ENCODE data around the gene SCTR.

The SCTR gene

DNA sequence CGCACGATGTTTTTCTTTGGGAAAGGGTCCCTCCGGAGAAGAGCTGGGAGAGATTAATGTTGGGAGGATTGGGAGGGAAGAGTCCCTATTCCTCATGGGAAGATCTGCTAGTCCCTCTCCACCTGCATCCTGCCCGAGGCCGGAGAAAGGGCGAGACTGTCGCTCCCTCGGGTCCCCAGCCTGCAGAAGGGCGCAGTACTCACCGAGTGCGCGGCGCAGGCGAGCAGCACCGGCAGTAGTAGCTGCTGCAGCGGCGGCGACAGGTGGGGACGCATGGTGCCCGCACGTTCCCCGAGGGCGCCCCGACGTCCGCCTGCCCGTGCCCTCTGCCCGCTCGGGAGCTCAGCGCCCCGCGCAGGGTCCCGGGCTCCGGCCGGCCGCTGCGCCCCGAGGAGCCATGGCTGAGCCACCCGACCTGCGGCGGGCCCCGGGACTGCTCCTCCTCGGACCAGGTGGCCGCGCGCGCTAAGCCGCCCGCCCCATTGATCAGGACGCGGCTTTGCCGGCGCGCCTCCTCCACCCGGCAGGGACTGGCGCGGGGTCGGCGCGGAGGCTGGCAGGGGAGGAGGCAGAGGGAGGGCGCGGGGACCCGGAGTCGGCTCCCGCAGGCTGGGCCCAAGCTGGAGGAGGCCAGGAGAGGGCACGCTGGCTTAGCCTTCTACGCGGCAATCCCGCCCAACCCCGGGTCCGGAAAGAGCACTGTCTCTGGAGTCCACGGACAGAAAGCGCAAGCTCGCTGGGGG is at the start of gene SCTR:
SCTR (minus strand) TSS at position 532 of the 743 bp plus-strand sequence; CDS start at position 275, 257 bp downstream.
- no peak for DNase-seq (ENCODE audit: low read depth in 2 of 2)

- no peak for DNase-seq (ENCODE audit: low read depth in 2 of 2)
Observed at GRCh38 chr2:119567292-119567691, 43.0 kb upstream of the SCTR start.

GRCh38 chr2:119565481-119565880 is 41.2 kb upstream of the SCTR start:
- no peak for DNase-seq (ENCODE audit: low read depth in 2 of 2)

DNA sequence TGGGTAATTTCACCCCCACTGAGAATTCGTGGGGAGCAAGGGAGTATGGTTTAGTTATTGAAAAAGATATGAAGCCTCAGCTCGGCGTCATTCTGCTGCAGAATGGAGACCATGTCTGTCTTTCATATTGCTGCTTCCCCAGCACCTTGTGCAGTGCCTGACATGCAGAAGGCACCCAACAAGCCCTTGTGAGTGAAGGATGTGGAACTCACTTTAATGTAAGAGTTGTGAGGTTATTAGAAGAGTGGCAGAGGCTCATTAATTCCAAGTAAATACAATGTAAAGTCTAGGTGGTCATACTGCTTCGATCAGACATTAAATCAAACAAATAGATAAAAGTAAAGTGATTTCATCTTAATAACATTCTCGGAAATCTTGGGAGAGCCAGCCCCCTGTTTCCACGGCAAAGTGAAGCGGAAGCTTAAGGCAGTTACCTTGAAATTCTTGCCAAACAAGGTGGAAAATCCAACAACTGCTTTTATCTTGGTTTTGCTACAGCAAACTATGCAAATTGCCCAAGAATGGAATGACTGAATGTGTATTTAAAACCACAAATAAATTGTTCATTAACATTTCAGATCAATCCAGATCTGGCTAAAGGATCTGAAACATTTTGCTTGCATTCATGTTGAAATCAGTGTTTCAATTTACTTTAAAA is 29.5 kb upstream of the SCTR start:
- no peak for DNase-seq (ENCODE audit: low read depth in 2 of 2)

GRCh38 chr2:119552902-119553301 is 28.6 kb upstream of the SCTR start:
- no peak for DNase-seq (ENCODE audit: low read depth in 2 of 2)

DNA sequence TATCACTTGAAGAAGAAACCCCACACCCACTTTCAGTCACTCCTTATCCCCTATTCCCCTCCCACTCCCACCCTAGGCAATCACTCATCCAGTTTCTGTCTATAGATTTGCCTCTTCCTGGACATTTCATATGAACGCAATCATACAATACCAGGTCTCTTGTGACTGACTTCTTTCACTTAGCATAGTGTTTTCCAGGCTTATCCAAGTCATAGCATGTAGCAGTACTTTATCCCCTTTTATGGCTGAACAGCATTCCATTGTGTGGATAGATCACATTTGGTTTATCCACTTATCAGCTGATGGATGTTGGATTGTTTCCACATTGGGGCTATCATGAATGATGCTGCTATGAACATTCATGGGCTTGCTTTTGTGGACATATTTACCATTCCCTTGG is 26.6 kb upstream of the SCTR start:
- DNase-seq (ENCODE audit: low read depth in 2 of 2) = no peak

GRCh38 chr2:119550346-119550745 is 26.1 kb upstream of the SCTR start:
- no peak for DNase-seq (ENCODE audit: low read depth in 2 of 2)

DNA sequence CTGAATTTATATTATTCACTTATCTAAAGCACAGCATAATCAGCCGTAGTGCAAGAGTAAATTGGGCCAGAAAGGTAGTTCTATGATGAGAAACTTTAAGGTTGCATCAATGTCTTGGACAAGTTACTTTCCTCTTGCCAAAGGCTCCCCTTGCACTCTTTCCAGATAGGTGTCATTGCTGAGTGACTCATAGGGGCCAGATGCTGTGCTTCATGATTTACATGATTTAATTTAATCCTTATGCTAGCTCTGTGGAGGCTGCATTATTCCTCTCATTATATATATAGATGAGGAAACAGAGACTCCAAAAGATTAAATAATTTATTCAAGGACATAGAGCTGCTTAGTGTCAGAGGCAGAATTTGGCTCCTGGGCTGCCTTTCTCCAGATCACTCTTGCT is 25.0 kb upstream of the SCTR start:
- peak; percentile 66 to 74 for DNase-seq (ENCODE audit: low read depth in 2 of 2)

DNA sequence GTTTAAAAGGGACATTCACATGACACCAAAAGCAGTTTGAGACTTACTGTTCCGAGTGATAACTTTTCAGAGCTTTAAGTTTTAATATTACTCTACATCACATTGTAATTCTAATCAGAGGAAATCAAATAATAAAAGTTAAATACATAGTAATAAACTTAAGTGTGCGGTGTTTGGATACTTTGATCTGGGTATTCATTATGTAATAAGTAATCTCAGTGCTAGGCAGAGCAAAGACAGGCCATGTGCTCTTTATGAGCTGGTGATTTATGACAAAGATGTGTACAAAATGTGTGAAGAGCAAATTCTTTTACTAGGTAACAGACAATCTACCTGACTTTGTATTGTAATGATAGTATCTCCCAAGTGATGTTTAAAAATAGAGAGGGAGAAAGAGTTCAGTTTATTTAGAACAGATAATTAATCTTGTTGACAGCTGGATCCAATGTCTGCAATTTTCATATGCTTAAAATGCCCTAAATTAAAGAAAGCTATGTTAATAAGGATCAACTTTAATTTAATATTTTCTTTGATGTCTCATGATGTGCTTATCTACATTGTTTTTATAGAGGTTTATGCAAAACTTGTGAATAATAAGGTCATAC is 24.3 kb upstream of the SCTR start:
- DNase-seq (ENCODE audit: low read depth in 2 of 2) = no peak

GRCh38 chr2:119546447-119546767 is 22.1 kb upstream of the SCTR start:
- no peak for DNase-seq (ENCODE audit: low read depth in 2 of 2)

DNA sequence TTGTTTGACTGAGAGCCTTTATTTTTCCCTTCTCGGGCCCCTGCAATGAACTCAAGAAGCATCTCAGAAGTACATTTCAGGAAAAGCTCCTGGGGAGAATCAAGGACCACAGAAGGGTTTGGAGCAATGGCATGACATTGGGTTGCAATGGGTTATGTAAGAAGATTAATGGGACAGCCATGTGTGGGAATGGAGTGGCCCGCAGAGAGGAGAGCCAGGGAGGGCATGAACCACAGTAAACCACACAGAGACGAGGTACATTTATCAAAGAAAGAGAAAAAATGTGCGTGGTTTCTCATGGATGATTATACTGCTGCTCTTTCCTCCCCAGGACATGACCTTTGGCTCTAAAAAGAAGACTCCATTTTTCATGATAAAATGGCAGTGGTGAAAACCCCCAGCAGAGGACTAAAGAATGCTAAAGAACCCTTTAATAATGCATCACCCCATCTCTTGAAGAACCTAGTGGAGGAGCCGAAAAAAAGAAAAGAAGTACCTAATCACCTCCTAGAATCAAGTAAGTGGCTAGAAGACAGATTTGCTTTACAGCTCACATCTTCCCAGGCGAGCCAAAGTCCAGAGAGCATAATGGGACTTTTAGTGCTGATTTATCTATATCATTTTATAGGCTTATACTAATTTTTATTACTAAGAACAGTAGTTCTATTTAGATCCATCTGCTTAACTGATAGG is 21.6 kb upstream of the SCTR start:
- DNase-seq (ENCODE audit: low read depth in 2 of 2) = peak; percentile 31 to 37

GRCh38 chr2:119544939-119545475 is 20.7 kb upstream of the SCTR start:
- DNase-seq (ENCODE audit: low read depth in 2 of 2) = peak; percentile 34

- DNase-seq (ENCODE audit: low read depth in 2 of 2) = peak in 1 of 2 experiments; percentile 25
Observed at GRCh38 chr2:119544075-119544938, 20.0 kb upstream of the SCTR start, which contains the start of gene CFAP221. CFAP221 (plus strand) TSS chr2:119544449; CDS start chr2:119546132, 1,683 bp downstream.

DNA sequence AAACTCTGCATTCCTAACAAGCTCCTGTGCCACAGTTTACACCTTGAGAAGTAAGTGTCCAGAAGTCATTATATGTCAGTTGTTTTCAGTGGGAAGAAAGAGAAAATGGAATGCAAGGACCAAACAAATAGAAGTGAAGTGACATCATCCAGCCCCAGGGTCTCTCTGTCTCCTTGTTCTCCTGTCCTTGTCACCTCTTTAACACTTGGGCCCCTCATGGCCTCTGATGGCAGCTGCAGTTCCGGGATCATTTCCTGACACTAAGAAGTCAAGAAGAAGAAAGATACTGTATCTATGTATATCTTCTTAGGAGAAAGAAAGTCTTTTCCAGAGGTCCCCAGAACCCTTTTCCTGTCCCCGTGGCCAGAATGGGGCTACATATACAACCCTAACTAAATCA is 17.2 kb upstream of the SCTR start:
- DNase-seq (ENCODE audit: low read depth in 2 of 2) = no peak

DNA sequence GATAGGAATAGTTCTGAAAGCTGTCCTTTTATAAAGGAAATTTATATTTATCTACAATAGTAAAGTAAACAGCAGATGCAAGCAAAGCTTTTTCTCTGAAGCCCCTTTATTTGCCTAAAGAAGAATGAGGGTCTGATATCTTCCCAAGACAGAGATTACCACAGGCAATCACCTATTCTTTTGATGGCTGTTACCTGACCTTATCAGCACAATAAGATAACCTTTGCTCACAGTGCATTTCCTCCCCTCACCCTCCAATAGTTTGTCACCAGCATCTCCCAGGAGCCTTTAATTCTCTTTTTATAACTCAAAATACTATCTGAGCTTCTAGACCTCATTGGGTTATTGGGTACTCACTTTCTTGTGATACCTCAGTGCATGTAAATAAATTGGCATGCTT is 13.5 kb upstream of the SCTR start:
- no peak for DNase-seq (ENCODE audit: low read depth in 2 of 2)

GRCh38 chr2:119536707-119537106 is 12.4 kb upstream of the SCTR start:
- DNase-seq (ENCODE audit: low read depth in 2 of 2) = no peak

DNA sequence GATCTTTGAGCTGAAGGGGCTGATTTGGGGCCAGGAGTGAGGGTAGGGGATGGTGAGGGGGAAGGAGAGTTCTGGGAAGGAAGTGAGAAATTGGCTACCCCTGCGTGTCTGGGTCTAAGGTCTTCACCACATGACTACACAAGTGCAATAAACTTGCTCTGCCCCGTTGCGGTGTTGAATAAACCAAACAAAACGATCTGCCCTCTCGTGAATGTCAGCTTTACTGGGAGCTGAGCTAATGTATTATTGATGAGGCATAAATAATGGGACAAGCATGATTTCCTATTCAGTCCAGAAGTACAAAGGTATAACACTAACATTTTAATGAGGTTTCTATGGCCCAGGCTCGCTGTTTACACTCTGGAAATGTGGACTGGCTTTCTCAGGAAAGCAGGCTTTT is 11.9 kb upstream of the SCTR start:
- no peak for DNase-seq (ENCODE audit: low read depth in 2 of 2)

DNA sequence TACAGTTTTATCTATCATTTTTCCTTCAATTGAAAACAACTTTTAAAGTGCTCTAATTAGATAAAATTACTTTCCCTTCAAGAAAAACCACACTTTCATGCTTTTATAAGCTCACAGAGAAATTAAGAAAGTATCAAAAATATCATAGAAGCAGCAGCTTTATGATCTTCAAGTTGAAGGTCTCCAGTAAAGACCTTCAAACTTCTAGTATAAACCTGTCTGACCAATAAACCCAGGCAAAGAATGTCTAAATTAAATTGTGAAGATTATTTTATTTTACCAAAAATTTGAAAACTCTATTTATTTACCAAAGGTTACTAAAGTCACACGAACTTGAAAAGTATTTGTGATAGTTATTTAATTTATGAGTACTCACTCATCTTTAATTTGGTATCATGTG is 9.3 kb upstream of the SCTR start:
- DNase-seq (ENCODE audit: low read depth in 2 of 2) = no peak

- DNase-seq (ENCODE audit: low read depth in 2 of 2) = no peak
Observed at GRCh38 chr2:119531292-119531691, 7.0 kb upstream of the SCTR start.

DNA sequence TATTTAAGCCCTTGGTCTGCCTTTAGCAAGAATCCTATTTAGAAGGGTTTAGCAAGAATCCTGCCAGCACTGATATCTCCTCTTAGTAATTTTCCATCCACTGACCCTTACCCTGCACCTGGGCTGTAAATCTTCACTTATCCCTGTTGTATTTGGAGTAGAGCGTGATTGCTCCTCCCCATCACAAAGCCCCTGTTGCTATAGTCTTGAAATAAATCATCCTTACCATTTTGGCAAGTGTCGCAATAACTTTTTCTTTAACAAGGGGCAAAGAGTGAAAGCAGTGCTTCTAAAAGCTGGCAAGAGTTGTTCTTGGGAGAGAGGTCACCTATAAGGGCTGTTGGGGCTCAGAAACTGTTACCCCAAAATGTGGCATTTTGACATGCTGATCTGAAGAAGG is 3.7 kb upstream of the SCTR start:
- no peak for DNase-seq (ENCODE audit: low read depth in 2 of 2)

DNA sequence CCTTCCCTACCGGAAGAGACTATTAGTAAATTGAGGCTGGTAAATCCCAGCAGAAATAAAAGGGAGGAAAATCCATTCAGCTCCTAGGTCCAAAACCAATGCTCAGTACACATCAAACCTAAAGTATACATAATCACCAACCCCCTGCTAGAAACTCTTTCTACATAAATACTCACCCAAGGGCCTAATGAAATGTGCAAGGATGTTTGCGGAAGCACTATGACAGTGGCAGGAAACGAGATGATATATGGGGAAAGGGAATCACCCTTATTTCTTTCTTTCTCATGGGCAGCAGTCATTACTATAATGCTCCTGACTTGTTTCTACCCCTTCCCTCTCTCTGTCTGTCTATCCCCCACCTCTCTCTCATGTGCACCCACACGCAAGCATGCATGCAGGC is 1.3 kb upstream of the SCTR start:
- DNase-seq (ENCODE audit: low read depth in 2 of 2) = no peak
